ENCODE data around the gene PYGB.

PYGB gene

GRCh38 chr20:25205277-25206062, 42.4 kb upstream of the PYGB start:
- no peak for DNase-seq (ENCODE audit: extremely low read depth, low read depth)
- no peak for TF ChIP-seq CTCF (IDR thresholded peaks at IDR 0.05; ENCODE audit: low read depth, low read length)

GRCh38 chr20:25206063-25206403, 41.9 kb upstream of the PYGB start:
- TF ChIP-seq CTCF (IDR thresholded peaks at IDR 0.05; ENCODE audit: low read depth, low read length), result no peak
- DNase-seq (ENCODE audit: extremely low read depth, low read depth), result no peak

GRCh38 chr20:25206548-25206947, 41.3 kb upstream of the PYGB start:
- no peak for TF ChIP-seq CTCF (IDR thresholded peaks at IDR 0.05; ENCODE audit: low read depth, low read length)
- DNase-seq (ENCODE audit: extremely low read depth, low read depth), result no peak

GRCh38 chr20:25207149-25207959, 40.5 kb upstream of the PYGB start:
- TF ChIP-seq CTCF (IDR thresholded peaks at IDR 0.05; ENCODE audit: low read depth, low read length), result no peak
- DNase-seq (ENCODE audit: extremely low read depth, low read depth), result no peak

- no peak for TF ChIP-seq CTCF (IDR thresholded peaks at IDR 0.05; ENCODE audit: low read depth, low read length)
- DNase-seq (ENCODE audit: extremely low read depth, low read depth), result no peak
Measured at GRCh38 chr20:25207960-25208534, 39.8 kb upstream of the PYGB start.

GRCh38 chr20:25209400-25209799, 38.5 kb upstream of the PYGB start:
- no peak for DNase-seq (ENCODE audit: extremely low read depth, low read depth)
- no peak for TF ChIP-seq CTCF (IDR thresholded peaks at IDR 0.05; ENCODE audit: low read depth, low read length)

GRCh38 chr20:25209911-25210310, 38.0 kb upstream of the PYGB start:
- no peak for DNase-seq (ENCODE audit: extremely low read depth, low read depth)
- no peak for TF ChIP-seq CTCF (IDR thresholded peaks at IDR 0.05; ENCODE audit: low read depth, low read length)

Data from AG09319 (cell line).